OCI-LY7 (cell line): Measurements from ENCODE around the gene SLC22A4. TPM values are rescaled to one million over a fixed set of nuclear protein-coding genes. Genes with fewer than 3 reads are reported as not detected.

Experiments used
- BruUV-seq: library from RNA; stranded (reverse); fragments of 400-500 nt; replicated peaks from 2 replicates; lab custom pipeline; 2021; lab: Mats Ljungman, UMichigan
- CTCF ChIA-PET: fragments of 300-600 bp; sonication (Branson Sonifier 250); formaldehyde crosslinking; loops from one replicate; lab custom pipeline; 2022; ENCODE audit warnings: antibody characterized with exemption; ENCODE audit not compliant: unreplicated experiment; lab: Charles Lee
- POLR2A ChIA-PET: fragments of 300-600 bp; sonication (Branson Sonifier 250); formaldehyde crosslinking; loops from one replicate; lab custom pipeline; 2022; ENCODE audit warnings: antibody characterized with exemption; lab: Charles Lee
- DNase-seq: peaks from one replicate; pipeline ENCODE4 v3.0.0-alpha.2; 2015; ENCODE audit warnings: low spot score
- H2AFZ ChIP-seq: fragments of 200-600 bp; sonication (generic), shearing (Covaris generic); 2 replicates; pipeline ENCODE4 v1.6.1; 2014; ENCODE audit warnings: mild to moderate bottlenecking, antibody characterized with exemption, low read length, moderate library complexity
- H3K27ac ChIP-seq: fragments of 200-600 bp; sonication (generic); 2 replicates; pipeline ENCODE4 v1.5.1; 2014; ENCODE audit warnings: mixed run types, low read depth, mild to moderate bottlenecking, moderate library complexity, low read length, inconsistent platforms; ENCODE audit not compliant: poor library complexity, severe bottlenecking
- H3K36me3 ChIP-seq: fragments of 200-600 bp; sonication (generic); 2 replicates; pipeline ENCODE4 v1.6.1; 2014; ENCODE audit warnings: mild to moderate bottlenecking, antibody characterized with exemption, low read length, moderate library complexity, mixed read lengths; ENCODE audit not compliant: insufficient read depth
- H3K4me1 ChIP-seq: fragments of 200-600 bp; sonication (generic); 2 replicates; pipeline ENCODE4 v1.5.1; 2014; ENCODE audit warnings: mild to moderate bottlenecking, low read length; ENCODE audit not compliant: insufficient read depth, poor library complexity, severe bottlenecking
- H3K4me2 ChIP-seq: fragments of 200-600 bp; sonication (generic); 2 replicates; pipeline ENCODE4 v1.6.1; 2014; ENCODE audit warnings: mild to moderate bottlenecking, low read length
- H3K4me3 ChIP-seq: fragments of 200-600 bp; sonication (generic); 2 replicates; pipeline ENCODE4 v1.5.1; 2014; ENCODE audit warnings: mild to moderate bottlenecking, low read depth, low read length; ENCODE audit not compliant: poor library complexity, severe bottlenecking
- H3K79me2 ChIP-seq: fragments of 200-600 bp; sonication (generic); 2 replicates; pipeline ENCODE4 v1.6.1; 2016; ENCODE audit warnings: low read depth, mild to moderate bottlenecking, low read length, moderate library complexity, mixed read lengths; ENCODE audit not compliant: insufficient read depth
- H3K9me2 ChIP-seq: fragments of 200-600 bp; sonication (generic); 2 replicates; pipeline ENCODE4 v1.6.1; 2016; ENCODE audit warnings: mild to moderate bottlenecking, low read length, mixed read lengths; ENCODE audit not compliant: insufficient read depth
- H3K9me3 ChIP-seq: fragments of 200-600 bp; sonication (generic); 2 replicates; pipeline ENCODE4 v1.6.1; 2014; ENCODE audit warnings: mild to moderate bottlenecking, mixed run types, low read length, mixed read lengths
- H4K20me1 ChIP-seq: fragments of 200-600 bp; sonication (generic); 2 replicates; pipeline ENCODE4 v1.6.1; 2014; ENCODE audit warnings: mild to moderate bottlenecking, antibody characterized with exemption, low read length, moderate library complexity, mixed read lengths; ENCODE audit not compliant: insufficient read depth
- CTCF ChIP-seq: fragments of 200-600 bp; sonication (generic); conservative IDR thresholded peaks from 2 replicates; pipeline ENCODE4 v1.5.1; 2014; ENCODE audit warnings: mild to moderate bottlenecking, antibody characterized with exemption, low read length, moderate library complexity, mixed read lengths
- EZH2phosphoT487 ChIP-seq: fragments of 200-600 bp; sonication (generic); IDR thresholded peaks from 2 replicates; pipeline ENCODE4 v1.6.1; 2018; ENCODE audit warnings: low read depth, borderline replicate concordance, mild to moderate bottlenecking, mixed run types, antibody characterized with exemption, low read length, moderate library complexity, mixed read lengths
- intact Hi-C: fragments of 100-400 bp; cut with micrococcal nuclease; formaldehyde crosslinking; loops from one replicate; pipeline ENCODE4 v1.10.0; 2022; ENCODE audit not compliant: unreplicated experiment
- total RNA-seq, 2 experiments: library from RNA; depleted of rRNA in 1 of 2; stranded (reverse); fragments of >200 nt in 1 of 2; shearing (Covaris generic) in 1 of 2; gene quantifications; 2 replicates each; pipeline ENCODE4 v1.2.3, GENCODE V29; 2014 to 2022

SLC22A4 gene
- total RNA-seq, 2 experiments from 2014 or later = not detected

GRCh38 chr5:132300577-132301343, 6.6 kb downstream of the SLC22A4 start:
- intact Hi-C loops = no loop called here
- Histone ChIP-seq H3K36me3 (no peaks in the 10 kb centered on the region), H3K9me3 (no peaks in the 10 kb centered on the region), H3K4me2 (no peak overlapping the region), H3K79me2 (no peaks in the 10 kb centered on the region), H4K20me1 (no peaks in the 10 kb centered on the region), H3K4me1 (no peaks in the 10 kb centered on the region), H2AFZ (no peak overlapping the region), H3K27ac (no peak overlapping the region), H3K4me3 (no peak overlapping the region), H3K9me2 (no peaks in the 10 kb centered on the region)
- DNase-seq = no peak
- TF ChIP-seq EZH2phosphoT487 (no peak), CTCF (no peak)
- BruUV-seq = no TSS peak
- POLR2A ChIA-PET = no interaction called here
- CTCF ChIA-PET = no interaction called here

GRCh38 chr5:132301344-132302271, 7.4 kb downstream of the SLC22A4 start:
- no peaks in the 10 kb centered on the region for H3K4me1 ChIP-seq
- H4K20me1 ChIP-seq = no peaks in the 10 kb centered on the region
- no peaks in the 10 kb centered on the region for H3K9me3 ChIP-seq
- H3K36me3 ChIP-seq = no peaks in the 10 kb centered on the region
- TF ChIP-seq CTCF (no peak), EZH2phosphoT487 (no peak)
- no peak overlapping the region for H3K27ac ChIP-seq
- H3K79me2 ChIP-seq = no peaks in the 10 kb centered on the region
- CTCF ChIA-PET = no interaction called here
- no peak overlapping the region for H3K4me3 ChIP-seq
- no peak overlapping the region for H3K4me2 ChIP-seq
- no peak overlapping the region for H2AFZ ChIP-seq
- POLR2A ChIA-PET = no interaction called here
- intact Hi-C loops = no loop called here
- no peaks in the 10 kb centered on the region for H3K9me2 ChIP-seq
- BruUV-seq = no TSS peak
- no peak for DNase-seq
